SK-N-SH (cell line): ENCODE measurements around the gene TRAF7. TPM values are rescaled to one million over a fixed set of nuclear protein-coding genes. Genes with fewer than 3 reads are reported as not detected.

ENCODE experiments used
- CTCF ChIA-PET: fragments of 300-600, 350-600 bp; formaldehyde crosslinking; extraction: SDS; loops from one replicate; lab custom pipeline; 2021; lab: Yijun Ruan, JAX
- POLR2A ChIA-PET: fragments of 350-600 bp; sonication (Branson Sonifier 250); formaldehyde crosslinking; extraction: SDS; loops from one replicate; lab custom pipeline; 2020; ENCODE audit warnings: antibody characterized with exemption, inconsistent platforms; lab: Yijun Ruan, JAX
- DNase-seq: peaks from one replicate; pipeline ENCODE4 v3.0.0; 2012
- H2AFZ ChIP-seq: fragments of 200-600 bp; sonication (generic); 2 replicates; pipeline ENCODE4 v1.8.1; 2016; ENCODE audit warnings: antibody characterized with exemption, mild to moderate bottlenecking, low read depth
- H3F3A ChIP-seq: fragments of 200-600 bp; sonication (generic); replicated peaks from 2 replicates; pipeline ENCODE3; 2016; ENCODE audit warnings: antibody characterized with exemption, mild to moderate bottlenecking; ENCODE audit not compliant: insufficient read depth
- H3K27ac ChIP-seq, 2 experiments: fragments of 200-500 bp in 1 of 2; fragments of 200-600 bp in 1 of 2; sonication (Bioruptor generic) in 1 of 2; sonication (generic), shearing (Covaris generic) in 1 of 2; 2 replicates each; pipeline versions ENCODE4 v1.5.1 to v1.6.1; 2014 to 2016; ENCODE audit warnings: low read depth in 2 of 2, inconsistent platforms in 1 of 2, low read length in 1 of 2, mild to moderate bottlenecking in 1 of 2, mixed read lengths in 1 of 2
- H3K27me3 ChIP-seq: fragments of 200-600 bp; sonication (generic), shearing (Covaris generic); 2 replicates; pipeline ENCODE4 v1.6.1; 2016; ENCODE audit warnings: mixed run types; ENCODE audit not compliant: insufficient read depth
- H3K36me3 ChIP-seq, 2 experiments: fragments of 200-500 bp in 1 of 2; fragments of 200-600 bp in 1 of 2; sonication (Bioruptor generic) in 1 of 2; sonication (generic) in 1 of 2; replicated peaks in 1 of 2; 2 replicates each; pipeline versions ENCODE3 to v1.5.1; 2014 to 2016; ENCODE audit warnings: low read length in 1 of 2, mild to moderate bottlenecking in 1 of 2; ENCODE audit not compliant: insufficient read depth in 2 of 2, control insufficient read depth in 1 of 2
- H3K4me1 ChIP-seq, 2 experiments: fragments of 200-500 bp in 1 of 2; fragments of 200-600 bp in 1 of 2; sonication (Bioruptor generic) in 1 of 2; sonication (generic), shearing (Covaris generic) in 1 of 2; 2 replicates each; pipeline versions ENCODE4 v1.5.1 to v1.6.1; 2014 to 2016; ENCODE audit warnings: low read depth in 1 of 2, low read length in 1 of 2, mixed run types in 1 of 2; ENCODE audit not compliant: insufficient read depth in 2 of 2, control insufficient read depth in 1 of 2
- H3K4me2 ChIP-seq: fragments of 200-600 bp; sonication (generic), shearing (Covaris generic); 2 replicates; pipeline ENCODE4 v1.6.1; 2017; ENCODE audit warnings: mixed run types
- H3K4me3 ChIP-seq, 2 experiments: fragments of 200-500 bp in 1 of 2; fragments of 200-600 bp in 1 of 2; sonication (Bioruptor generic) in 1 of 2; sonication (generic), shearing (Covaris generic) in 1 of 2; 2 replicates each; pipeline versions ENCODE4 v1.5.1 to v1.8.1; 2014 to 2016; ENCODE audit warnings: low read depth in 2 of 2, inconsistent platforms in 1 of 2, low read length in 1 of 2, mild to moderate bottlenecking in 1 of 2, mixed read lengths in 1 of 2, moderate library complexity in 1 of 2
- H3K79me2 ChIP-seq: fragments of 200-600 bp; sonication (generic); 2 replicates; pipeline ENCODE4 v1.8.1; 2017; ENCODE audit warnings: mild to moderate bottlenecking; ENCODE audit not compliant: insufficient read depth
- H3K9ac ChIP-seq: fragments of 200-600 bp; sonication (generic); 2 replicates; pipeline ENCODE4 v1.6.1; 2017; ENCODE audit warnings: mixed run types
- H3K9me2 ChIP-seq: fragments of 200-600 bp; sonication (generic); 2 replicates; pipeline ENCODE4 v1.6.1; 2017; ENCODE audit warnings: mixed run types
- H3K9me3 ChIP-seq: fragments of 200-600 bp; sonication (generic); 2 replicates; pipeline ENCODE4 v1.6.1; 2017; ENCODE audit warnings: mixed run types, mild to moderate bottlenecking, moderate library complexity
- H4K20me1 ChIP-seq: fragments of 200-600 bp; sonication (generic); 2 replicates; pipeline ENCODE4 v1.6.1; 2017; ENCODE audit warnings: mild to moderate bottlenecking, mixed run types; ENCODE audit not compliant: insufficient read depth
- EP300 ChIP-seq, 2 experiments: IDR thresholded peaks; 2 replicates each; pipeline versions ENCODE4 v1.4.0 to v1.6.1; 2012; ENCODE audit warnings: borderline replicate concordance in 1 of 2, low read depth in 1 of 2, low read length in 1 of 2
- EZH2phosphoT487 ChIP-seq: fragments of 200-600 bp; sonication (generic); IDR thresholded peaks from 2 replicates; pipeline ENCODE4 v1.6.1; 2017; ENCODE audit warnings: low read depth, mixed run types, mild to moderate bottlenecking, antibody characterized with exemption, moderate library complexity, borderline replicate concordance
- GATA2 ChIP-seq: sonication (generic); formaldehyde crosslinking; IDR thresholded peaks from 2 replicates; pipeline ENCODE4 v1.5.0; 2020; ENCODE audit warnings: mild to moderate bottlenecking, missing genetic modification reagents
- IRF3 ChIP-seq: fragments of 150-350 bp; IDR thresholded peaks from 2 replicates; pipeline ENCODE4 v1.6.1; 2016; ENCODE audit warnings: mild to moderate bottlenecking, low read depth, low read length
- JUND ChIP-seq: IDR thresholded peaks from 2 replicates; pipeline ENCODE4 v1.4.0; 2012
- MEF2A ChIP-seq: IDR thresholded peaks from 2 replicates; pipeline ENCODE4 v1.4.0; 2012; ENCODE audit warnings: low read depth, borderline replicate concordance
- NFIC ChIP-seq: IDR thresholded peaks from 2 replicates; pipeline ENCODE4 v1.4.0; 2012; ENCODE audit warnings: borderline replicate concordance
- NRF1 ChIP-seq: IDR thresholded peaks from 2 replicates; pipeline ENCODE4 v1.6.1; 2012; ENCODE audit warnings: low read depth, mild to moderate bottlenecking, low read length
- POLR2AphosphoS5 ChIP-seq: IDR thresholded peaks from 2 replicates; pipeline ENCODE4 v1.6.1; 2012; ENCODE audit warnings: low read depth, low read length
- RAD21 ChIP-seq: IDR thresholded peaks from 2 replicates; pipeline ENCODE4 v1.6.1; 2012; ENCODE audit warnings: mild to moderate bottlenecking, low read length
- RXRA ChIP-seq: IDR thresholded peaks from 2 replicates; pipeline ENCODE4 v1.4.0; 2012; ENCODE audit warnings: low read depth, mild to moderate bottlenecking, borderline replicate concordance
- SIN3A ChIP-seq: IDR thresholded peaks from 2 replicates; pipeline ENCODE4 v1.6.1; 2012; ENCODE audit warnings: low read depth, mild to moderate bottlenecking, low read length, moderate library complexity, borderline replicate concordance
- SMC3 ChIP-seq: IDR thresholded peaks from 2 replicates; pipeline ENCODE4 v1.6.1; 2012; ENCODE audit warnings: low read depth, low read length, improper control_type of control experiment
- USF2 ChIP-seq: fragments of 150-350 bp; IDR thresholded peaks from 2 replicates; pipeline ENCODE4 v1.6.1; 2017; ENCODE audit warnings: antibody characterized with exemption, low read length, low read depth, borderline replicate concordance
- ZBTB33 ChIP-seq: IDR thresholded peaks from 2 replicates; pipeline ENCODE4 v1.4.0; 2012; ENCODE audit warnings: low read depth, borderline replicate concordance
- WGBS: methylation state at CpG from one replicate; pipeline ENCODE4 v1.1.6; 2017; ENCODE audit warnings: low lambda C conversion rate; 5-methylcytosine and 5-hydroxymethylcytosine counted together
- polyA plus RNA-seq, 3 experiments: library from polyadenylated mRNA; depleted of rRNA; stranded (reverse); fragments of >200 nt; gene quantifications; 2 replicates each; pipeline ENCODE4 v1.2.3, GENCODE V29; 2012
- TF ChIP-seq, protein P1 (sequence below): IDR thresholded peaks from 2 replicates; pipeline ENCODE4 v1.4.0; 2012; ENCODE audit warnings: low read depth, borderline replicate concordance
- TF ChIP-seq, protein P2 (sequence below): IDR thresholded peaks from 2 replicates; pipeline ENCODE4; 2012
- TF ChIP-seq, protein P3 (sequence below): fragments of 200-600 bp; sonication (generic); IDR thresholded peaks from 2 replicates; pipeline ENCODE4 v1.6.1; 2017; ENCODE audit warnings: antibody characterized with exemption, mild to moderate bottlenecking, moderate library complexity

TRAF7 gene
- polyA plus RNA-seq, 1 of the 3 experiments (the other 2 are of a cell fraction) = 73.0 TPM

GRCh38 chr16:2194852-2195321, 39.3 kb downstream of the TRAF7 start (continued):
- TF ChIP-seq IRF3 = no peak
- no peak for TF ChIP-seq GATA2 (CRISPR knock-in tag)
- TF ChIP-seq SMC3 = peak; percentile 47
- peak; percentile 77 for TF ChIP-seq RAD21
- TF ChIP-seq, protein P1, sequence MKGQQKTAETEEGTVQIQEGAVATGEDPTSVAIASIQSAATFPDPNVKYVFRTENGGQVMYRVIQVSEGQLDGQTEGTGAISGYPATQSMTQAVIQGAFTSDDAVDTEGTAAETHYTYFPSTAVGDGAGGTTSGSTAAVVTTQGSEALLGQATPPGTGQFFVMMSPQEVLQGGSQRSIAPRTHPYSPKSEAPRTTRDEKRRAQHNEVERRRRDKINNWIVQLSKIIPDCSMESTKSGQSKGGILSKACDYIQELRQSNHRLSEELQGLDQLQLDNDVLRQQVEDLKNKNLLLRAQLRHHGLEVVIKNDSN = no peak
- no peak for TF ChIP-seq SIN3A
- TF ChIP-seq, protein P2, sequence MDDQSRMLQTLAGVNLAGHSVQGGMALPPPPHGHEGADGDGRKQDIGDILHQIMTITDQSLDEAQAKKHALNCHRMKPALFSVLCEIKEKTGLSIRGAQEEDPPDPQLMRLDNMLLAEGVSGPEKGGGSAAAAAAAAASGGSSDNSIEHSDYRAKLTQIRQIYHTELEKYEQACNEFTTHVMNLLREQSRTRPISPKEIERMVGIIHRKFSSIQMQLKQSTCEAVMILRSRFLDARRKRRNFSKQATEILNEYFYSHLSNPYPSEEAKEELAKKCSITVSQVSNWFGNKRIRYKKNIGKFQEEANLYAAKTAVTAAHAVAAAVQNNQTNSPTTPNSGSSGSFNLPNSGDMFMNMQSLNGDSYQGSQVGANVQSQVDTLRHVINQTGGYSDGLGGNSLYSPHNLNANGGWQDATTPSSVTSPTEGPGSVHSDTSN = no peak

DNA sequence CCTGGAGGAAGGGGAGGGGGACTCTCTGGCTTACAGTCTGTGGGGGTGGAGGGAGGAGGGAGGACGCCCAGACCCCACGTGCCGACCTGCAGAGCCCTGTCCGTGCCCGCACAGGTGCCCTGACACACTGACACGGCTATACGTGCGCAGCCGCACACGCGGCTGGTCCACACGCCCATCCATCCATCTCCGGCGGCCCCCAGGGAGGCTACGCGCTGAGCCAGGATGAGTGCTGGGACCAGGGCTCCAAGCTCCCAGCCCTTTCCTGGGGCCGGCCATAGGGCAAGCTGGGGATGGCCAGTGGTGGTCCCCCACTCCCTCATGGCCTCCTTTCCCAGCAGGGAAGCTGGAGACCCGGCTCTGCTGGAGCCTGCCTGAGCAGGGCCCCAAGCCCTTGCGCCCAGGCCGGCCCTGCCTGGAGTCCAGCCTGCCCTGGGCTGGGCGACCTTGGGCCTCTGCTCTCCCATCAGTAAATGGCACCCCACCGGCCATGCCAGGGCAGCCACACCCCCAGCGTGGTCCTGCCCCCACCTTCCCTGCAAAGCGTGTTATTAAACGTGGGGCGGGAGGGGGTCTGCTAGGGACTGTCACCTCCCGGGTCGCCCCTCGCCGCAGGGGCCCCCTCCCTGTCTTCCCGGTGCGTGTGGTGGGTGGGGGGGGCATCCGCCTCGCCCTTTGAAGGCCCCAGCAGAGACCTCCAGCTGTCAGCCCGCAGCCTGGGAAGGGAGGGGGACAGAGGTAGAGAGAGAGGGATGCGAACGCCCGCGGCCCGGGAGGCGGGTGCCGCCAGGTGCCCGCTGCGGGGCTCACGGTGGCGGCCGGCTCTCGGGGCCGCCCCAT, 40.0 kb downstream of the TRAF7 start:
- Histone ChIP-seq H3K4me2 (peak overlapping the region; percentile 77), H4K20me1 (no peaks in the 10 kb centered on the region), H3F3A (no peaks in the 10 kb centered on the region), H3K27me3 (no peaks in the 10 kb centered on the region), H3K9me3 (no peaks in the 10 kb centered on the region), H3K4me3 (peak overlapping the region; percentile 44 to 53), H3K27ac (no peak overlapping the region; a peak in 1 of 4 replicates), H3K79me2 (no peaks in the 10 kb centered on the region), H3K9ac (no peak overlapping the region), H3K4me1 (peaks cover 0 to 18% of the 10 kb centered on the region in 2 experiments; a peak in 1 of 4 replicates), H3K9me2 (no peaks in the 10 kb centered on the region), H2AFZ (no peak overlapping the region), H3K36me3 (no peaks in the 10 kb centered on the region)
- ChIA-PET CTCF (interaction anchor here (0.6 to 3.6 kb wide), 21 partner anchors 9 to 306 kb away, joined by 3 to 33 read pairs (median 5); partner anchors contain the start of genes BRICD5, CCNF, ECI1 and MLST8), POLR2A (interaction anchor here (0.8 to 3.3 kb wide), 6 partner anchors 9 to 56 kb away, joined by 3 to 18 read pairs (median 5); partner anchors contain the start of genes ECI1, MLST8 and TRAF7)
- WGBS = 0% methylated on average over 1 of the region's 49 CpGs
- DNase-seq = peak; percentile 70
- TF ChIP-seq RAD21 (no peak), POLR2AphosphoS5 (no peak), RXRA (no peak), MEF2A (no peak), EP300 (IDR thresholded peaks at IDR 0.05; ENCODE audit: borderline replicate concordance in 1 of 2, low read depth in 1 of 2, low read length in 1 of 2) (no peak), JUND (no peak), NRF1 (no peak), ZBTB33 (no peak), NFIC (no peak), EZH2phosphoT487 (no peak), SMC3 (no peak), USF2 (no peak)
- TF ChIP-seq, protein P3, sequence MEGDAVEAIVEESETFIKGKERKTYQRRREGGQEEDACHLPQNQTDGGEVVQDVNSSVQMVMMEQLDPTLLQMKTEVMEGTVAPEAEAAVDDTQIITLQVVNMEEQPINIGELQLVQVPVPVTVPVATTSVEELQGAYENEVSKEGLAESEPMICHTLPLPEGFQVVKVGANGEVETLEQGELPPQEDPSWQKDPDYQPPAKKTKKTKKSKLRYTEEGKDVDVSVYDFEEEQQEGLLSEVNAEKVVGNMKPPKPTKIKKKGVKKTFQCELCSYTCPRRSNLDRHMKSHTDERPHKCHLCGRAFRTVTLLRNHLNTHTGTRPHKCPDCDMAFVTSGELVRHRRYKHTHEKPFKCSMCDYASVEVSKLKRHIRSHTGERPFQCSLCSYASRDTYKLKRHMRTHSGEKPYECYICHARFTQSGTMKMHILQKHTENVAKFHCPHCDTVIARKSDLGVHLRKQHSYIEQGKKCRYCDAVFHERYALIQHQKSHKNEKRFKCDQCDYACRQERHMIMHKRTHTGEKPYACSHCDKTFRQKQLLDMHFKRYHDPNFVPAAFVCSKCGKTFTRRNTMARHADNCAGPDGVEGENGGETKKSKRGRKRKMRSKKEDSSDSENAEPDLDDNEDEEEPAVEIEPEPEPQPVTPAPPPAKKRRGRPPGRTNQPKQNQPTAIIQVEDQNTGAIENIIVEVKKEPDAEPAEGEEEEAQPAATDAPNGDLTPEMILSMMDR = no peak
- TF ChIP-seq, protein P2 = no peak
